ENCODE data around the gene CENPN. TPM values are rescaled to one million over a fixed set of nuclear protein-coding genes. Genes with fewer than 3 reads are reported as not detected.
A peak's percentile ranks its signal among the peaks of the same experiment; 100 is the strongest.

Gene CENPN
- polyA plus RNA-seq, 1 donor, result 9.5 TPM

DNA sequence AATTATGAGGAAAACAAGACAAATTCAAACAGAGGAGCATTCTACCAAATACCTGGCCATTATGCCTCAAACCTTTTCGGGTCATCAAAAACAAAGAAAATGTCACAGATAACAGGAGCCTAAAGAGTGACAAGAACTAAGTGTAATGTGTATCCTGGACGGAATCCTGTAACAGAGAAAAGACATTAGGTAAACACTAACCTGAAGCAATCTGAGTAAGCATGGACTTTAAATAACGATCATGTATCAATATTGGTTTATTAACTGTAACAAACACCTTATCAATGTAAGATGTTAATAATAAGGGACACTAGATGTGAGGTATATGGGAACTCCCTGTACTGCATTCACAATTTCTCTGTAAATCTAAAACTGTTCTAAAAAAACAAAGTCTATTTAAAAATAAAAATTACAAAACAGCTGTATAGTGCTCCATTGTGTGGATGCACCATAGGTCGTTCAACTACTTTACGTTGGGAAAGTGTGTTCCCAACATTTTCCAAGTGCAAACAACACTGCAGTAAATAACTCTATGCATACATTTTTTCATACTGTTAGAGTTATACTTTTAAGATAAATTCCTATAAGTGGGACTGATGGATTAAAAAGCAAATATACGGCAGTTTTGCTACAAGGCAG lies 15.1 kb upstream of the CENPN start:
- no peak for DNase-seq

DNA sequence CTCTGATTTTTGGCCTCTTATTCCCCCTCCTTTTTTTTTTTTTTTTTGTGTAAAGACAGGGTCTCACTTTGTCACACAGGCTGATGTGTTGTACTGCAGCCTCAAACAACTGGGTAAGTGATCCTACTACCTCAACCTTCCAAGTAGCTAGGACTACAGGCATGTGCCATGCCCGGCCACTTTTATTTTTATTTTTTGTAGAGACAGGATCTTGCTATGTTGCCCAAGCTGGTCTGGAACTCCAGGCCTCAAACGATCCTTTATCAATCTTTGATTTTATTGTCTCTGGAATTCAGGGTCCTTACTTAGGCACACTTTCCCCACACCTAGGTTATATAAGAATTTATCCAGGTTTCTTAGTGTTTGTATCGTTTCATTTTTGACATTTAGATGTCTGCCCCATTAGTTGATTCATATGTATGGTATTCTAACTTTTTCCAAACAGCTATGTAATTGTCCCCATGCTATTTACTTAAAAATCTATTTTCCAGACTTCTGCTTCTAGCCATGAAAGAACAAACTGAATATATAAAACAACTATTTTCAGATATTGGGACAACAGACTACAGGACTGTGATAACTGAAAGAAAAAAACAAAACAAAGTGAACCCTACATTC lies 14.2 kb upstream of the CENPN start:
- no peak for DNase-seq

DNA sequence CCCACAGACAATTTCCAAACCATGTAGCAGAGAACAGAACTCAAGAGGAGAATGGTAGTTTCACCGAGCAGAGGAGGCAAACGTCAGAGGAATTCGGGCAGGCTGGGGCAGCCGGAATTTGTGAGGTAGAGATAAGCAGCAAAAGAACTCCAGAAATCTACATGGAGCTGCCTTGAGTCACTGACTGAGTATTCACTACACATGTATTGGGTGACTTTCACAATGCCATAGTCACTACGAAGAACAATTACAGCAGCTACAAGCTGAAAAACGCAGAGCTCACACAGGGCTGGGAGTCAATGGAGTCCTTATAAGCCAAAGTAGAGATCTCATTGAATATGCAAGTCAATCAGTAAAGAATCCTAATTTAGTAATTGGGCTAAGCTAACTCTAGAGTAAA lies 13.7 kb upstream of the CENPN start:
- DNase-seq, result no peak

DNA sequence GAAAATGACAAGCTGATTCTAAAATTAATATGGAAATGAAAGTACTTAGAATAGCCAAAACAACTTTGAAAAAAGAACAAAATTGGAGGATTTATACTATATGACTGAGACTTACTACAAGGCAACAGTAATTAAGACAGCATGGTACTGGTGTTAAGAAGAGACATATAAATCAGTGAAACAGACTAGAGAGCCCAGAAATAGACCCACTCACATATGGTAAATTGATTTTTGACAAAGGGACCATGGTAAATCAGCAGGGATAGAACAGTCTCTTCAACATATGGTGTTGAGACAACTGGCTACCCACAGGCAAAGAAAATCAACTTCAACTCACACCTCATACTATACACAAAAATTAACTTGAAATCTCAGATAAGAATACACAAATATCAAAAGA lies 13.2 kb upstream of the CENPN start:
- no peak for DNase-seq

DNA sequence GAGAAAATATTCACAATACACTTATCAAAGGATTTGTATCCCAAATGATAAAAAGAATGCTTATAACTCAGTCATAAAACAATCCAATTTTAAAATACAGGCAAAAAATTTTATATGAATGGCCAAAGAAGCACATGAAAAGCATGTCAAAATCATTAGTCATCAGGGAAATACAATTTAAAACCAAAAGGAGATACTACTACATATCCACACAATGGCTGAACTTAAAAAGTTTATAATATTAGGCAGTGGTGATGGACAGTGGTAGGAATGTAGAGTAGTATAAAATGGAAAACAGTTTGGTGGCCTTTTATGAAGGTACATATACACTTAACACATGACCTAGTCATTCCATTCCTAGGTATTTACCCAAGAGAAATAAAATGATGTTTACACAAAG lies 12.6 kb upstream of the CENPN start:
- no peak for DNase-seq

DNA sequence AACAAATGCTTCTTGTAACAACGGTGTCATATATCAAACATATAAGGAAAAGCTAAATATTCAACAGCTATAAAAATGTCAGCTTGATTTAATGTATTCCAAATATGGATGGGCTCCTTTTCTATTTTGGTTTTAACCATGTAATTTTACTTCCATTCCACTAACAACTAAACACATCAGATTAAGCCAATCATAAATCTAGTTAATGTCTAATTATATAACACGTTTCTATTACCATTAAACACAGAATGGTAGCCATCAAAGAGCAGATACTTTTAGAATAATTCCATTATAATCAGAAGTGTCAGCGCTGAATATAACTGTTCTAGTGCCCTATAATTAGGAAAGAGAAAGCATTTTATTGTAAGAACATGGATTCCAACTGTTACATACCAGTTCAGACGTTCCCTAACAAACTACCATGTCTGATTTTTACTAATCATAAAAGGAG lies 10.3 kb upstream of the CENPN start:
- DNase-seq, result no peak

DNA sequence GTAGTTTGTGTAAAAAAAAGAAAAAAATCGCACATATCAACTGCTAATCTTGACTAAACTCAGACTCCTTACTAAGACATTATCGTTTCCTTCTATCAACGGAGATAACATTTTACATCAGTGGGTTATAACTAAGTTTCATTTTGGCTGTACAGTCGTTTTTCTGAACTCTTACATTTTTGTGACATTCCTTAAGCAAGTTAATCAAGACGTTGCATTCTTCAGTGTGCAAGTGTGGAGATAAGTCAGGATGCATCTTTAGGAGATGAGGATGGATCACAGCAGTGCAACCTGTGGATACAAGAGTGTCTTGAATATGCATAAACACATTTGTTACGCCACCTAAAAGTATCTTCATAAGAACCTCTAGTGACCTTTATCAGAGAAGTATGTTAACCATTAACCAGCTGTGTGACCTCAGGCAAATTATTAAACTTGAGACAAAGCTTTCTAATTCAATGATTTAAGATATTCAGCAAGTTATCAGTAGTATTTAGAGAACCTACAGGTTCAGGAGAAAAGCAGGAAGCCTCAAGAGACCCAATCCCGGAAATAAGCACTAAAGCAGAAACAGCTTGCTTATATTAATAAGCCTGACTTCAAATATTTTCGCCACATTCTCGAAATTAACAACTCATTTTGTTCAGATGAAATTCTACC lies 9.7 kb upstream of the CENPN start:
- no peak for DNase-seq

DNA sequence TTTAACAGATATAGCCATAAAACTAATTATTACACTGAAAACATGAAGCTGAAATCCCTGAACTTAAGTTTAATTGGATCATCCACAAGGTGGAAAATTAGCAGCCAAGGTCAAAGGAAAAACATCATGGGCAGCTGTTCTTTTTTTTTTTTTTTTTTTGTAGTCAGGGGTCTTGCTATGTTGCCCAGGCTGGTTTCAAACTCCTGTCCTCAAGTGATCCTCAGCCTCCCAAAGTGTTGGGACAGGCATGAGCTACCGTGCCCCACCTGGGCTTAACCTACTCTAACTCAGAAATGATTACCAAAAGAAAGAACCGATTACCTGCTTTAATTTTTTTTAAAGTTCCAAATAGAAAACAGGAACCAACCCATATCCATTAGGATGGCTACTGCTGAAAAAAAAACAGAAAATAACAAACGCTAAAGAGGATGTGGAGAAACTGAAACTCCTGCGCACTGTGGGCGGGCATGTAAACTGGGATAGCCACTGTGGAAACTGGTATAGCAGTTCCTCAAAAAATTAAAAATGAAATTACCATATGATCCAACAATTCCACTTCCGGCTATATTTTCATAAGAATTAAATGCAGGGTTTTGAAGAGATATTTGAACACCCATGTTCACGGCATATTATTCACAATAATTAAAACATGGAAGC lies 8.9 kb upstream of the CENPN start:
- no peak for DNase-seq

DNA sequence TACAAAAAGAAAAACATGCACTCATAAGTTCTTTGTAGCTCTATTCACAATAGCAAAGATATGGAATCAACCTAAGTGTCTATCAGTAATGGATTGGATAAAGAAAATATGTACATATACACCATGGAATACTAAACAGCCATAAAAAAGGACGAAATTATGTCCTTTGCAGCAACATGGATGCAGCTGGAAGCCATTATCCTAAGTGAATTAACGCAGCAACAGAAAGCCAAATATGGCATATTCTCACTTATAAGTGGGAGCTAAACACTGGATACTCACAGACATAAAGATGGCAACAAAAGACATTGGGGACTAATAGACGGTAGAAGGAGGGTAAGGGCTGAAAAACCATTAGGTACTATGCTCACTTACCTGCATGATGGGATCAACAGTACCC lies 6.1 kb upstream of the CENPN start:
- no peak for DNase-seq

DNA sequence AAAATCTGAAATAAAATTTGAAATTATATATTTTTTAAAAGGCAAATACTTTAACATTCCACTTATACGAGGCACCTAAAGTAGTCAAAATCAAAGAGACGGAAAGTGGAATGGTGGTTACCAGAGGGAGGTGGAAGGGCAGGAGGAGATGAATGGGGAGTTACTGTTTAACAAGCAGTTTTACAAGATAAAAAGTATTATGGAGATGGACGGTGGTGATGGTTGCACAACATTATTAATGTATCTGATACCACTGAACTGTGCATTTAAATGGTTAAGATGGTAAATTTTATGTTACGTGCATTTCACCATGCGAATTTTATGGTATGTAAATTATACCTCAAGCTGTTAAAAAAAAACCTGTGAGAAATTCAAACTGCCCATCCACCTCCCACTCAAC lies 5.7 kb upstream of the CENPN start:
- DNase-seq, result no peak

DNA sequence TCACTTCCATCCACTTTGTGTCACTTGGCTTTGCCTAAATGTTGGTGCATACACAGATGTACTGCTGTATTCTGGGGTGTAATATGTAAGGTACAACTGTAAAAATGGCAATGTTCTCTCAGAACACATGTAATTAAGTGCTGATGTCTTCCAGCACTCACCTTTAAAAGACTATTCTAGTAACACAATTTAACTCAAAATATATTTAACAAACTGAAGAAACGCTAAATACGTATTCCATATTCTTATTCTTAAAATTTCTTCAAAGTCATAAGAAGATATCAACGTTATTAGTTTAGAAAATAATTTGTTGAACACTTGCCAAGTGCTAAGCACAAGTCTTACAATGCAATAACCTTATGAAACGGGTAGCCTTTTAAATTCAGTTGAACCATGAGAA lies 4.0 kb upstream of the CENPN start:
- DNase-seq, result no peak

DNA sequence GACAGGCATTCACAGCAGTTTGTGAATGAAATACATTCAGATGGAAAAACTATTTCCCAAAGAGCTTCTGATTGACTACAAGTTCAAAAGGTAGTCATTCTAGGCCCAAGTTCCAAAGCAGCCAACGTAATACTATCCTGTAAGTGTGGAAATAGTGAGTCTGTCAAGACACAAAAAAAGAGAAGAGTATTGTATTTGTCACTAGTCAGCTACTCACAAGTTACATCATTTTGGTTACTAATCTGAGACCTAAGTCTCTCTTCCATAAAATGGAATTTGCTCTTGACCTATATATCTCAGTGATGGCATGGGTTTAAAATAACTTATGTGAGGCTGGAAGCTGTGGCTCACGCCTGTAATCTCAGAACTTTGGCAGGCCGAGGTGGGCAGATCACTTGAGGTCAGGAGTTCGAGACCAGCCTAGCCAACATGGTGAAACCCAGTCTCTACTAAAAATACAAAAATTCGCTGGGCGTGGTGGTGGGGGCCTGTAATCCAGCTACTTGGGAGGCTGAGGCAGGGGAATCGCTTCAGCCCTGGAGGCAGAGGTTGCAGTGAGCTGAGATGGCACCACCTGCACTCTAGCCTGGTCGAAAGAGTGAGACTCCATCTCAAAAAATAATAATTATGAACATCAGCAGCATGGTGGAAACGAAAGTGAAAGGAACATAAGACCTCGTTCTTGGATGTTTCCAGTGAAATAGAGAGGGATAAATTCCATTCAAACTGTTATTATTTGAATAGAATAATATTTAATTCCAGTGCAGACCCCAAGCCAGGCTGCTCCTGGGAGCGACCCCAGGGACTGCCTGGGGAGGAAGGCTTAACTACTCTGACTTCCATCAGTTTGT lies 3.2 kb upstream of the CENPN start:
- no peak for DNase-seq

DNA sequence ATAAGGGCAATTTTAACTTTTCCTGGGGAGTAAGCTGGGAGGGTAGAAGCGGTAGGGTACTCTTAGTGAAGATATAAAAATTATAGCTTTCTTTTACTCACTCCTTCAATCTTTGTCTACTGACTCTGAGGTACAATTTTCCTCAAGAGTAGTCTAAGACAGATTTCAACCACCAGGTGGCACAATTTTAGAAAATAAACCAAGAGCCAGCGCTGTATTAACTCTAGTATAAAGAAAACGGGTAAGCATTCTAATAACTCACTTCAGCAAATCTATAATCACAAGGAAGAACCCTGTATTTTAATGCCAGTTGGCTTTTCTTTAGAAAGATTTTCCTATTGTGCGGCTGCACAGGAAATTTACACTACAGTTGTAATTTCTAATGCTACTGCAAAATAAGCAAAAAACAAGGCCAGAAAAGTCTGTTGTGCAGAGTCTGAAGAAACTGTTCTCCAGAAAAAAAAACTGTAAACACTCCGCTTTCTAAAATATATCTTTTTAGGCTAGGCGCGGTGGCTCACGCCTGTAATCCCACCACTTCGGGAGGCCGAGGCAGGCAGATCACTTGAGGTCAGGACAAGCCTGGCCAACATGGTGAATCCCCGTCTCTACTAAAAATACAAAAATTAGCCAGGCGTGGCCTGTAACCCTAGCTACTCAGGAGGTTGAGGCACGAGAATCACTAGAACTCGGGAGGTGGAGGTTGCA lies 2.2 kb upstream of the CENPN start:
- DNase-seq, result peak; percentile 55

DNA sequence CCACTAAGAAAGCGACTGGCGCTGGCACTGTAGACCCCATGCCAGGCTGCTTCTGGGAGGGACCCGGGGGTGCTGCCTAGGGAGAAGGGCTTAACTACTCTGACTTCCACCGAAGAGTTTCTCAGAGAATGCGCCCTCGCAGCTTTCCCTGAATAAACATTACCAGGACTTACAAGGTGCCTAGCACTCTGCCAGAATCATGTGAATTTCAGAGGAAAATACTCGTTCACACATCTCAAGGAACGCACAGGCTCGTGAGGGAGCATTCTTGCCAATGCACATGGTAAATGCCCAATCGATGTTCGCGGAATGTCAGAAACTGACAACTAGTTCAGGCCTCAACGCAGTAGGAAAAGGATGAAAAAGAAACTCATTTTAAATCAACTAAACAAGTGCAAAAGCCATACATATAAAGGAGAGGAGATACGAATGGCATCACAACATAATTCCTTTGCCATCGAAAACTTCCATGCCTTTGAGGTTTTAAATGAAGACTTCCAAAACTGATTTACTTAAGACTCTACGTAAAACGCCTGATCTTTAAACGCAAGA lies 1.3 kb upstream of the CENPN start:
- DNase-seq, result no peak

DNA sequence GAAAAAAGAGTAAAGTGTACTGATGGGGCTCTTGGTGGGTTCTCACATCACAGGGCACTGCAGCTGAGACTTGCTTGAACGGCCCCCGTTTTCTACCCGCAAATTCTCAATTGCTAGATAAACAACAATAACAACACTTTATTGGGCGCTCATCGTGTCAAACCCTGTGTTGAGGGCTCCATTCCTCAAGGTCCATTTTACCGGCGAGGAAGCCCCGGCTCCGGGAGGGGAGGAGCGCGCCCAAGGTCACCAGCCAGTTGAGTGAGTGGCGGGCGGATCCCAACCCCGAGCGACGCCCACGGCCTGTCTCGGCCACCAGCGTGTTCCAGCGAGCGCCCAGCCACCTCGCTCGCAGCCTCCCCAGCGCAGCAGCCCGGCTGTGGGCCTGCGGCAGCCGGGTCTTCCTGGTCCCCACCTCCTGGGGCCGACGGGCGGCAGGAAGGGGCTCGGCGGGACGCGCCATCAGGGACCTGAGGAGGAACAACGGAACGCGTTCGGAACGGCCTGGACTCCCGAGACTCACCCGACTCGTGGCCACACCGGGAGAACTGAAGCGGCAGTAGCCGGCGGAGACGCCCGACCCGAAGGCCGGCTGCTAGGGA lies 702 bp upstream of the CENPN start:
- no peak for DNase-seq

DNA sequence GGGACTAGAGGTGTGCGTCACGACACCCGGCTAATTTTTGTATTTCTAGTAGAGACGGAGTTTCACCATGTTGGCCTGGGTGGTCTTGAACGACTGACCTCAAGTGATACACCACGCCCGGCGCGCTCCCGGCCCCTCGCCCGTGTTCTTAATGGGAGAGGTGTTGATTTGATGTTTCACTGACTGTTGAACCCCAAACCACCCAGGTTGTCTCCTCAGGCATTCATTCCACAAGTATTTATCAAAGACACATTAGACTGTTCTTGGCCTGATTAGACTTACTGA lies 1.4 kb downstream of the CENPN start:
- no peak for DNase-seq

DNA sequence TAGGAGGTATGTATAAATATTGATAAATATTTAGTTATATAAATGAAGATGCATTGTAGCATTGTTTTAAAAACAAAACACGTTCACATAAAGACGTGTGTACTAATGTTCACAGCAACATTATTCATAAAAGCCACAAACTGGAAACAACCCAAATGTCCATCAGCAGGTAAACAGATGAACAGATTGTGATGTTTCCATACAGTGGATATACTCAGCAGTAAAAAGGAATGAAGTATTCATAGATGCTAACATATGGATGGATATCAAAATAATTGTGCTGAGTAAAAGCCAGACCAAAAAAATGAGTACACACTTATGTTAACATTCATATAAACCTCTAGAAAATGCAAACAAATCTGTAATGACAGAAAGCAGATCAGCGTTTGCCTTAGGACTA lies 6.0 kb downstream of the CENPN start:
- DNase-seq, result no peak

DNA sequence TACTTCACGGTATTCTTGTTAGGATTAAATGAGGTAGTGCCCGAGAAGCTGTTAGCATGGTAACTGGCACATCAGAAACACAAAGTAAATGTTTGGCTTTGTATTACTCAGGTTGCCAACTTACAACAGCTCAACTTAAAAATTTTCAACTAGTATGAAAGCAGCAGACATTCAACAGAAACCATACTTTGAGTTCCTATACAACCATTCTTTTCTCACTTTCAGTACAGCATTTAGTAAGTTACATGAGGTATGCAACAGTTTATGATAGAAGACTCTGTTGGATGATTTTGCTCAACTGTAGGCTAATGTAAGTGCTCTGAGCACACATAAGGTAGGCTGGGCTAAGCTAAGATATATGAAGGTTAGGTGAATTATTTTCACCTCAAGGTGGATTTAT lies 7.7 kb downstream of the CENPN start:
- DNase-seq, result no peak

DNA sequence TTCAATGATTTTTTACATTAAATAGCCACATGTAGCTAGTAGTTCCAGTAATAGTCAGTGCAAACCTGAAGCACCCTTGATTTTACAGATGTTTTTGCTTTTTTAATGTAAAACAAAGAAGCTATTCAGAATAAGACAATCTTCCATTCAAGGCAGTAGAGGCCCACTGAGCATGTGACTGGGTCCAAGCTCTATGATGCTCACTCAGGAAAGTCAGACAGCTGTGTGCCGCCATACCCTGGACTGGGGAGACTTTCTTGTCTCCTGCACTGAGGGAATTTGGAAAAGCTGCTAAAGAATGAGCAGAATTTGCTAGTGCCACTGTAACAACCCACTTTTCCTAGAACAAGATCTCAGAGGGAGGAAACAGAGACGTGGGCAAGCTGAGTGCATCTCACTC lies 11.5 kb downstream of the CENPN start:
- DNase-seq, result no peak

DNA sequence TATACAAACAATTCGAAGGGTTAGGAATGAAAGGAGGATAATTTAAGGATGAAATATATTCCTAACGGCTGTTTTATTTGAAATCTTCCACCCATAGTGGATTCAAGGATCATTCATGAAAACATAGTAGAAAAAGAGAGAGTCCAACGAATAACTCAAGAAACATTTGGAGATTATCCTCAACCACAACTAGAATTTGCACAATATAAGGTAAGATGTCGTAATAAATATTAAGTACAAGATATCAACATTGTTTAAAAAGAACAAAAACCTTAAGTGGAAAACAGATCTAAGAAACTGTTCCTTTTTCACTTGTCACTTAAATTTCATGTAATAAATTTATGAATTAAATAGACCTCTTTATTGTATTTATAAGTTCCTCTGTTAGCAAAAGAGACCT lies 19.4 kb downstream of the CENPN start:
- no peak for DNase-seq

DNA sequence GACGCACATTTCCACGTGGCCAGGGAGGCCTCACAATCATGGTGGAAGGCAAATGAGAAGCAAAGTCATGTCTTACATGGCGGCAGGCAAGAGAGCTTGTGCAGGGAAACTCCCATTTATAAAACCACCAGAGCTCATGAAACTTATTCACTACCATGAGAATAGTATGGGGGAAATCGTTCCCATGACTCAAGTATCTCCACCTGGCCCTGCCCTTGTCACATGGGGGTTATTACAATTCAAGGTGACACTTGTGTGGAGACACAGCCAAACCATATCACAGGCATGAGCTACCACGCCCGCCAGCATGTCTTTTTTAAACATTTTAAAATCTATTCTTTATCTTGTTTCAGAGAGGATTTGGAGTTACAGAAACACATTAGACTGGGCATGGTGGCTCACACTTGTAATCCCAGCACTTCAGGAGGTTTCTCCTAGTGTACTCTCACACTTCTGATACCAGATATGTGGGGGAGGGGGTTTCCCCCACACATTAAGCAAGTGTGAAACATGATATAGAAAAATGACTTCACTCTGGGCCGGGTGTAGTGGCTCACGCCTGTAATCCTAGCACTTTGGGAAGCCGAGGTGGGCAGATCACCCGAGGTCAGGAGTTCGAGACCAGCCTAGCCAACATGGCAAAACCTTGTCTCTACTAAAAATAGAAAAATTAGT lies 23.1 kb downstream of the CENPN start:
- DNase-seq, result no peak

All from hindlimb muscle (tissue), 1 donor.